Measurements from ENCODE around the gene MPHOSPH8. TPM values are rescaled to one million over a fixed set of nuclear protein-coding genes. Genes with fewer than 3 reads are reported as not detected.
A peak's percentile ranks its signal among the peaks of the same experiment; 100 is the strongest.
"Not testable (repeated sequence)": the region's sequence is repeated elsewhere in the genome, so short reads cannot be mapped to it uniquely, and the experiment has no call there.

Gene MPHOSPH8
- total RNA-seq, 1 donor from 2014 or later, result 29.5 TPM

- H3K27ac Mint-ChIP-seq, result peak overlapping the region; percentile 86
- H3K4me1 Mint-ChIP-seq (ENCODE audit: low read depth), result peaks cover 9% of the 10 kb centered on the region
- H3K27me3 Mint-ChIP-seq, result no peaks in the 10 kb centered on the region
- peaks cover 9% of the 10 kb centered on the region for H3K9me3 Mint-ChIP-seq (ENCODE audit: low read depth)
- no peak for DNase-seq (ENCODE audit: low spot score, unreplicated experiment)
- TF ChIP-seq, protein P1, sequence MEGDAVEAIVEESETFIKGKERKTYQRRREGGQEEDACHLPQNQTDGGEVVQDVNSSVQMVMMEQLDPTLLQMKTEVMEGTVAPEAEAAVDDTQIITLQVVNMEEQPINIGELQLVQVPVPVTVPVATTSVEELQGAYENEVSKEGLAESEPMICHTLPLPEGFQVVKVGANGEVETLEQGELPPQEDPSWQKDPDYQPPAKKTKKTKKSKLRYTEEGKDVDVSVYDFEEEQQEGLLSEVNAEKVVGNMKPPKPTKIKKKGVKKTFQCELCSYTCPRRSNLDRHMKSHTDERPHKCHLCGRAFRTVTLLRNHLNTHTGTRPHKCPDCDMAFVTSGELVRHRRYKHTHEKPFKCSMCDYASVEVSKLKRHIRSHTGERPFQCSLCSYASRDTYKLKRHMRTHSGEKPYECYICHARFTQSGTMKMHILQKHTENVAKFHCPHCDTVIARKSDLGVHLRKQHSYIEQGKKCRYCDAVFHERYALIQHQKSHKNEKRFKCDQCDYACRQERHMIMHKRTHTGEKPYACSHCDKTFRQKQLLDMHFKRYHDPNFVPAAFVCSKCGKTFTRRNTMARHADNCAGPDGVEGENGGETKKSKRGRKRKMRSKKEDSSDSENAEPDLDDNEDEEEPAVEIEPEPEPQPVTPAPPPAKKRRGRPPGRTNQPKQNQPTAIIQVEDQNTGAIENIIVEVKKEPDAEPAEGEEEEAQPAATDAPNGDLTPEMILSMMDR (IDR thresholded peaks at IDR 0.05; ENCODE audit: unreplicated experiment), result no peak
- peaks cover 15% of the 10 kb centered on the region for H3K36me3 Mint-ChIP-seq (ENCODE audit: insufficient read depth)
- peak overlapping the region; percentile 95 for H3K4me3 Mint-ChIP-seq (ENCODE audit: low read depth)
These were observed 462 bp upstream of the MPHOSPH8 start for GRCh38 chr13:19632915-19633478.

GRCh38 chr13:19634256-19634740, 839 bp downstream of the MPHOSPH8 start:
- Mint-ChIP-seq H3K27me3 (no peaks in the 10 kb centered on the region), H3K36me3 (ENCODE audit: insufficient read depth) (peaks cover 18% of the 10 kb centered on the region), H3K4me3 (ENCODE audit: low read depth) (peak overlapping the region; percentile 95), H3K27ac (peak overlapping the region; percentile 97), H3K9me3 (ENCODE audit: low read depth) (peaks cover 9% of the 10 kb centered on the region), H3K4me1 (ENCODE audit: low read depth) (peaks cover 9% of the 10 kb centered on the region)
- no peak for DNase-seq (ENCODE audit: low spot score, unreplicated experiment)
- TF ChIP-seq, protein P1 (IDR thresholded peaks at IDR 0.05; ENCODE audit: unreplicated experiment), result no peak

GRCh38 chr13:19635926-19636325, 2.5 kb downstream of the MPHOSPH8 start:
- DNase-seq (ENCODE audit: low spot score, unreplicated experiment); H3K27ac Mint-ChIP-seq; H3K4me1 Mint-ChIP-seq (ENCODE audit: low read depth); H3K27me3 Mint-ChIP-seq; H3K9me3 Mint-ChIP-seq (ENCODE audit: low read depth); H3K36me3 Mint-ChIP-seq (ENCODE audit: insufficient read depth): not testable (repeated sequence)
- peak overlapping the region; percentile 28 for H3K4me3 Mint-ChIP-seq (ENCODE audit: low read depth)

DNA sequence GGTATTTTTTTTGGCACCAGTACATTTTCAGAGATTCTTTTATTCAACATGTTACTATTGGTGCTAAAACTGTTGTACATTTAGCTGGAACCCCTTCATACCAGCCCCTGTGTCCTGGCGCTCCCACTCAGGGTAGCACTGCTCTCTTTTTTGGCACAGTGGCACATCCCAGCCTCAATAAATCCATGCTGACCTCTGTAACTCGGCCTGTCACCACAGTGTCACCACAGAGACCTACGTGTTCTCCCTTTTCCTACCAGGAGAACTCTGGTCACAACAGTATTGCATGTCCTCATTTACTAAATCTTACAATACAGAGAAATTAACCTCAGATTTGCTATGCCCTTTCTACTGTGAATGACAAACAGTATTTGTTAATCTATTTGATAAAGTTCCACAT, 10.2 kb downstream of the MPHOSPH8 start:
- no peak for DNase-seq (ENCODE audit: low spot score, unreplicated experiment)
- no peaks in the 10 kb centered on the region for H3K4me1 Mint-ChIP-seq (ENCODE audit: low read depth)
- no peaks in the 10 kb centered on the region for H3K9me3 Mint-ChIP-seq (ENCODE audit: low read depth)
- no peak overlapping the region for H3K4me3 Mint-ChIP-seq (ENCODE audit: low read depth)
- no peaks in the 10 kb centered on the region for H3K27me3 Mint-ChIP-seq
- no peak overlapping the region for H3K27ac Mint-ChIP-seq
- H3K36me3 Mint-ChIP-seq (ENCODE audit: insufficient read depth), result peaks cover 19% of the 10 kb centered on the region
- TF ChIP-seq, protein P1 (IDR thresholded peaks at IDR 0.05; ENCODE audit: unreplicated experiment), result no peak

DNA sequence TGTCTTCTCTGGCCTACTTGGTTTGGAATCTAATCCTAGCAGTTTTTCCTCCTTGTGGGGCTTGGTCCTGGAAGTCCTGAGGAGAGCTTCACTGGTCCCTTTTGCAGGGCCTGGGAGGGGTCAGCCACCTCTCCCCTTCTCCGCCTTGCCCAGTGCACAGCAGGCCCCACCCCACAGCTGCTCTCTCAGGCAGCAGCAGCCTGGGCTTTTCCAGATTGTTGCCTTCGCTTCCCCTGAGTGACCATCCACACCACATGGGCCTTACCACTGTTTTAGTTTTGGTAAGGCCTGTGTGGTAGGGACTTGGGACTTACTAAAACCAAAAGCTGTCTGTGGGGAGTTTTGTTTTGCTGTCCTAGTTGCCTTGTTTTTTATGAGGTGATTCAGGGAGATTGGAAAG, 11.5 kb downstream of the MPHOSPH8 start:
- no peaks in the 10 kb centered on the region for H3K9me3 Mint-ChIP-seq (ENCODE audit: low read depth)

More for the DNA sequence above, 11.5 kb downstream of the MPHOSPH8 start:
- no peak for DNase-seq (ENCODE audit: low spot score, unreplicated experiment)
- Mint-ChIP-seq H3K4me1 (ENCODE audit: low read depth) (no peaks in the 10 kb centered on the region), H3K4me3 (ENCODE audit: low read depth) (no peak overlapping the region), H3K36me3 (ENCODE audit: insufficient read depth) (peaks cover 20% of the 10 kb centered on the region), H3K27ac (no peak overlapping the region), H3K27me3 (no peaks in the 10 kb centered on the region)
- TF ChIP-seq, protein P1 (IDR thresholded peaks at IDR 0.05; ENCODE audit: unreplicated experiment), result no peak
